Measurements from ENCODE around the gene LYST. TPM values are rescaled to one million over a fixed set of nuclear protein-coding genes. Genes with fewer than 3 reads are reported as not detected.

LYST gene
- total RNA-seq, 4 donors from 2014 or later = 22.8 to 46.7 (median 32.1) TPM

- in situ Hi-C loops (cut with MboI; ENCODE audit: low pct_ligation_motif_present in 1 of 4, low pct_unique_long_range_greater_than_20kb in 1 of 4, low sequenced_read_pairs in 3 of 4) = no loop called here
- Histone ChIP-seq H3K4me1 (no peaks in the 10 kb centered on the region), H3K4me3 (no peak overlapping the region), H3K27me3 (no peaks in the 10 kb centered on the region), H3K36me3 (peaks cover 0 to 7% (median 3%) of the 10 kb centered on the region in 4 donors), H3K27ac (no peak overlapping the region), H3K9me3 (no peaks in the 10 kb centered on the region)
- no peak for DNase-seq
- intact Hi-C loops (cut with DNase I; ENCODE audit: low total_unique reads) = no loop called here
- TF ChIP-seq POLR2A (IDR thresholded peaks at IDR 0.05) (no peak), EP300 (IDR thresholded peaks at IDR 0.05; ENCODE audit: low read depth) (no peak)
- 81 to 87% methylated on average over 4 to 7 of the region's 7 CpGs for WGBS, 2 donors (ENCODE audit: low coverage in 1 of 2)
These were observed 60.6 kb downstream of the LYST start for GRCh38 chr1:235806123-235806522.

GRCh38 chr1:235802573-235803346 is 63.9 kb downstream of the LYST start:
- Histone ChIP-seq H3K9me3 (no peaks in the 10 kb centered on the region), H3K27me3 (no peaks in the 10 kb centered on the region), H3K4me3 (no peak overlapping the region), H3K27ac (no peak overlapping the region), H3K4me1 (no peaks in the 10 kb centered on the region), H3K36me3 (peaks cover 0 to 10% (median 3%) of the 10 kb centered on the region in 4 donors)
- TF ChIP-seq CTCF (IDR thresholded peaks at IDR 0.05) (no peak), POLR2A (IDR thresholded peaks at IDR 0.05) (no peak), POLR2AphosphoS5 (IDR thresholded peaks at IDR 0.05) (no peak), EP300 (IDR thresholded peaks at IDR 0.05; ENCODE audit: low read depth) (no peak)
- no peak for DNase-seq
- 80 to 92% methylated on average over 3 to 4 of the region's 4 CpGs for WGBS, 2 donors (ENCODE audit: low coverage in 1 of 2)
- in situ Hi-C loops (cut with MboI; ENCODE audit: low pct_ligation_motif_present in 1 of 4, low pct_unique_long_range_greater_than_20kb in 1 of 4, low sequenced_read_pairs in 3 of 4) = no loop called here
- intact Hi-C loops (cut with DNase I; ENCODE audit: low total_unique reads) = no loop called here

- WGBS, 2 donors (ENCODE audit: low coverage in 1 of 2) = 85 to 87% methylated on average over 2 of the region's 2 CpGs
- intact Hi-C loops (cut with DNase I; ENCODE audit: low total_unique reads) = no loop called here
- no peaks in the 10 kb centered on the region for H3K4me1 ChIP-seq
These were observed 67.4 kb downstream of the LYST start for GRCh38 chr1:235799264-235799663.

GRCh38 chr1:235791532-235792060 is 75.1 kb downstream of the LYST start:
- TF ChIP-seq POLR2AphosphoS5 (IDR thresholded peaks at IDR 0.05) = no peak
- TF ChIP-seq EP300 (IDR thresholded peaks at IDR 0.05; ENCODE audit: low read depth) = no peak
- TF ChIP-seq CTCF (IDR thresholded peaks at IDR 0.05) = no peak
- TF ChIP-seq POLR2A (IDR thresholded peaks at IDR 0.05) = no peak
- 55 to 74% methylated on average over 7 of the region's 7 CpGs for WGBS, 2 donors (ENCODE audit: low coverage in 1 of 2)
- in situ Hi-C loops (cut with MboI; ENCODE audit: low pct_ligation_motif_present in 1 of 4, low pct_unique_long_range_greater_than_20kb in 1 of 4, low sequenced_read_pairs in 3 of 4) = loop anchor here in 2 of 4 donors (25.0 kb wide), 1 partner anchor 279 kb away; the partner anchor contains the start of gene B3GALNT2 (in 2 of the 2)
- H3K4me1 ChIP-seq = no peaks in the 10 kb centered on the region
- no peaks in the 10 kb centered on the region for H3K9me3 ChIP-seq
- no peaks in the 10 kb centered on the region for H3K27me3 ChIP-seq
- H3K4me3 ChIP-seq = no peak overlapping the region
- peaks cover 0 to 43% (median 10%) of the 10 kb centered on the region in 4 donors for H3K36me3 ChIP-seq
- peak; percentile 9 for DNase-seq
- no peak overlapping the region for H3K27ac ChIP-seq
- intact Hi-C loops (cut with DNase I; ENCODE audit: low total_unique reads) = no loop called here

More at GRCh38 chr1:235799264-235799663, 67.4 kb downstream of the LYST start:
- Histone ChIP-seq H3K27ac (no peak overlapping the region), H3K36me3 (peaks cover 0 to 16% (median 2%) of the 10 kb centered on the region in 4 donors), H3K27me3 (no peaks in the 10 kb centered on the region), H3K4me3 (no peak overlapping the region), H3K9me3 (no peaks in the 10 kb centered on the region)
- DNase-seq = no peak
- in situ Hi-C loops (cut with MboI; ENCODE audit: low pct_ligation_motif_present in 1 of 4, low pct_unique_long_range_greater_than_20kb in 1 of 4, low sequenced_read_pairs in 3 of 4) = loop anchor here in 2 of 4 donors (25.0 kb wide), 1 partner anchor 287 kb away; the partner anchor contains the start of gene B3GALNT2 (in 2 of the 2)
- TF ChIP-seq CTCF (IDR thresholded peaks at IDR 0.05) (no peak), POLR2A (IDR thresholded peaks at IDR 0.05) (no peak), POLR2AphosphoS5 (IDR thresholded peaks at IDR 0.05) (no peak), EP300 (IDR thresholded peaks at IDR 0.05; ENCODE audit: low read depth) (no peak)
